H1 (cell line): ENCODE data around the gene SYK. TPM values are rescaled to one million over a fixed set of nuclear protein-coding genes. Genes with fewer than 3 reads are reported as not detected.

ENCODE experiments used
- CTCF ChIA-PET: fragments of 300-600 bp; sonication (Branson Sonifier 250); formaldehyde crosslinking; loops from one replicate; lab custom pipeline; 2021; ENCODE audit not compliant: partially characterized antibody; lab: Charles Lee
- POLR2A ChIA-PET: fragments of 300-600 bp; sonication (Branson Sonifier 250); formaldehyde crosslinking; loops from one replicate; lab custom pipeline; 2021; ENCODE audit warnings: inconsistent platforms; ENCODE audit not compliant: partially characterized antibody; lab: Charles Lee
- DNase-seq, 2 experiments: peaks; one replicate each; pipeline versions ENCODE4 v3.0.0 to v3.0.0-alpha.2; 2010 to 2022; ENCODE audit warnings: low spot score in 2 of 2, low read depth in 1 of 2, mixed read lengths in 1 of 2
- FAIRE-seq: peaks from 2 replicates; lab custom pipeline; 2011; peaks lifted over from hg19 to GRCh38; lab: Jason Lieb, UNC
- H2AFZ ChIP-seq: 2 replicates; pipeline ENCODE4 v1.8.1; 2012; ENCODE audit warnings: low read length, inconsistent platforms
- H2AK5ac ChIP-seq: 2 replicates; pipeline ENCODE4 v1.6.1; 2013; ENCODE audit warnings: low read depth, low read length
- H2BK120ac ChIP-seq: replicated peaks from 2 replicates; pipeline ENCODE3; 2013; ENCODE audit warnings: low read depth, low read length, inconsistent platforms
- H2BK12ac ChIP-seq: 2 replicates; pipeline ENCODE4 v1.6.1; 2013; ENCODE audit warnings: low read depth, low read length
- H2BK15ac ChIP-seq: 2 replicates; pipeline ENCODE4 v1.6.1; 2013; ENCODE audit warnings: low read length
- H2BK20ac ChIP-seq: 2 replicates; pipeline ENCODE4 v1.6.1; 2013; ENCODE audit warnings: low read length
- H2BK5ac ChIP-seq: 2 replicates; pipeline ENCODE4 v1.6.1; 2013; ENCODE audit warnings: low read depth, low read length
- H3K14ac ChIP-seq: 2 replicates; pipeline ENCODE4 v1.6.1; 2013; ENCODE audit warnings: inconsistent platforms; ENCODE audit not compliant: insufficient read length
- H3K18ac ChIP-seq: 2 replicates; pipeline ENCODE4 v1.6.1; 2013; ENCODE audit warnings: low read length; ENCODE audit errors: extremely low read depth
- H3K23ac ChIP-seq: 2 replicates; pipeline ENCODE4 v1.6.1; 2013; ENCODE audit warnings: inconsistent platforms; ENCODE audit not compliant: insufficient read length
- H3K23me2 ChIP-seq: 2 replicates; pipeline ENCODE4 v1.6.1; 2013; ENCODE audit warnings: low read depth, low read length
- H3K27ac ChIP-seq: 2 replicates; pipeline ENCODE4 v1.6.1; 2011; ENCODE audit warnings: low read depth, low read length, inconsistent platforms
- H3K27me3 ChIP-seq, 4 experiments: replicated peaks in 1 of 4; 1 replicate in 1 of 4; 2 replicates in 3 of 4; pipeline versions ENCODE4 v1.6.1 to v1.8.1; 2011 to 2013; ENCODE audit warnings: low read length in 3 of 4, mild to moderate bottlenecking in 3 of 4, inconsistent platforms in 2 of 4, mixed read lengths in 2 of 4, moderate library complexity in 1 of 4; ENCODE audit not compliant: control insufficient read depth in 3 of 4, insufficient read depth in 3 of 4; ENCODE audit errors: extremely low read depth in 1 of 4
- H3K36me3 ChIP-seq, 4 experiments: 2 replicates each; pipeline versions ENCODE4 v1.6.1 to v1.8.1; 2011 to 2013; ENCODE audit warnings: mild to moderate bottlenecking in 4 of 4, low read length in 3 of 4, moderate library complexity in 2 of 4, control low read depth in 1 of 4, inconsistent platforms in 1 of 4; ENCODE audit not compliant: insufficient read depth in 4 of 4, control insufficient read depth in 2 of 4
- H3K4ac ChIP-seq: replicated peaks from 2 replicates; pipeline ENCODE3; 2013; ENCODE audit warnings: low read length, low read depth, mixed read lengths, inconsistent platforms; ENCODE audit not compliant: insufficient read length
- H3K4me1 ChIP-seq, 4 experiments: replicated peaks in 1 of 4; 1 replicate in 1 of 4; 2 replicates in 3 of 4; pipeline versions ENCODE4 v1.6.1 to v1.8.1; 2011 to 2013; ENCODE audit warnings: low read length in 3 of 4, inconsistent platforms in 2 of 4, mixed read lengths in 1 of 4; ENCODE audit not compliant: insufficient read depth in 4 of 4, control insufficient read depth in 3 of 4
- H3K4me2 ChIP-seq, 2 experiments: 2 replicates each; pipeline versions ENCODE4 v1.6.1 to v1.8.1; 2011 to 2013; ENCODE audit warnings: low read depth in 2 of 2, low read length in 2 of 2, control low read depth in 1 of 2, inconsistent platforms in 1 of 2, mild to moderate bottlenecking in 1 of 2; ENCODE audit not compliant: insufficient read depth in 1 of 2
- H3K4me3 ChIP-seq, 4 experiments: fragments of 200-600, 300-600 bp in 1 of 4; sonication (generic), shearing (Covaris generic), sonication (Bioruptor Twin) in 1 of 4; 2 replicates each; pipeline versions ENCODE4 v1.5.1 to v1.8.1; 2011 to 2016; ENCODE audit warnings: low read length in 4 of 4, low read depth in 3 of 4, control low read depth in 2 of 4, inconsistent platforms in 2 of 4, mild to moderate bottlenecking in 2 of 4, mixed read lengths in 1 of 4, moderate library complexity in 1 of 4; ENCODE audit not compliant: insufficient read depth in 2 of 4; ENCODE audit errors: extremely low read depth in 1 of 4
- H3K56ac ChIP-seq: replicated peaks from 2 replicates; pipeline ENCODE3; 2013; ENCODE audit warnings: low read depth, mild to moderate bottlenecking, mixed read lengths, low read length, inconsistent platforms; ENCODE audit not compliant: insufficient read length
- H3K79me1 ChIP-seq: 2 replicates; pipeline ENCODE4 v1.6.1; 2013; ENCODE audit warnings: low read depth, low read length, control low read depth
- H3K79me2 ChIP-seq, 2 experiments: 2 replicates each; pipeline versions ENCODE4 v1.6.1 to v1.8.1; 2012 to 2013; ENCODE audit warnings: low read length in 2 of 2, mild to moderate bottlenecking in 2 of 2, inconsistent platforms in 1 of 2; ENCODE audit not compliant: insufficient read depth in 2 of 2, control insufficient read depth in 1 of 2
- H3K9ac ChIP-seq, 4 experiments: replicated peaks in 1 of 4; 1 replicate in 1 of 4; 2 replicates in 3 of 4; pipeline versions ENCODE4 v1.6.1 to v1.8.1; 2011 to 2013; ENCODE audit warnings: low read depth in 3 of 4, low read length in 3 of 4, control low read depth in 2 of 4, mild to moderate bottlenecking in 2 of 4, moderate library complexity in 2 of 4, inconsistent platforms in 1 of 4; ENCODE audit errors: extremely low read depth in 1 of 4
- H3K9me3 ChIP-seq, 2 experiments: 2 replicates each; pipeline versions ENCODE4 v1.6.1 to v1.8.1; 2012 to 2013; ENCODE audit warnings: mild to moderate bottlenecking in 2 of 2, moderate library complexity in 2 of 2, control low read depth in 1 of 2, inconsistent platforms in 1 of 2, low read depth in 1 of 2, low read length in 1 of 2, mixed read lengths in 1 of 2; ENCODE audit not compliant: insufficient read depth in 2 of 2
- H4K20me1 ChIP-seq, 2 experiments: replicated peaks in 1 of 2; 2 replicates each; pipeline versions ENCODE3 to v1.8.1; 2011 to 2013; ENCODE audit warnings: inconsistent platforms in 2 of 2, low read length in 2 of 2, mild to moderate bottlenecking in 1 of 2; ENCODE audit not compliant: insufficient read depth in 2 of 2, control insufficient read depth in 1 of 2
- H4K5ac ChIP-seq: 2 replicates; pipeline ENCODE4 v1.6.1; 2013; ENCODE audit warnings: low read length, low read depth, mixed read lengths, inconsistent platforms; ENCODE audit not compliant: insufficient read length
- H4K8ac ChIP-seq: 2 replicates; pipeline ENCODE4 v1.8.0; 2013; ENCODE audit warnings: mild to moderate bottlenecking, moderate library complexity, low read length, inconsistent platforms; ENCODE audit not compliant: insufficient read depth; ENCODE audit errors: extremely low read depth
- H4K91ac ChIP-seq: replicated peaks from 2 replicates; pipeline ENCODE3; 2013; ENCODE audit warnings: low read length, mixed read lengths, inconsistent platforms; ENCODE audit not compliant: insufficient read length
- CTCF ChIP-seq, 3 experiments: IDR thresholded peaks; 1 replicate in 2 of 3; 2 replicates in 1 of 3; pipeline versions ENCODE4 v1.5.1 to v1.6.1; 2011; ENCODE audit warnings: low read length in 3 of 3, mild to moderate bottlenecking in 3 of 3, inconsistent platforms in 2 of 3, low read depth in 1 of 3, moderate library complexity in 1 of 3; ENCODE audit not compliant: insufficient read depth in 1 of 3; ENCODE audit errors: control extremely low read depth in 1 of 3
- SIN3A ChIP-seq, 2 experiments: IDR thresholded peaks in 1 of 2; conservative IDR thresholded peaks in 1 of 2; 2 replicates each; pipeline ENCODE4 v1.6.1; 2011 to 2012; ENCODE audit warnings: low read length in 2 of 2, improper control_type of control experiment in 1 of 2, low read depth in 1 of 2, mild to moderate bottlenecking in 1 of 2
- WGBS, 2 experiments: shearing (Covaris generic) in 1 of 2; methylation state at CpG; one replicate each; pipeline versions ENCODE4 v1.1.6 to v1.1.7; 2013 to 2015; ENCODE audit warnings: low lambda C conversion rate in 2 of 2, mixed read lengths in 2 of 2, inconsistent platforms in 1 of 2, low coverage in 1 of 2, missing lambda C conversion rate in 1 of 2; ENCODE audit not compliant: insufficient replicate concordance in 2 of 2, insufficient coverage in 1 of 2, insufficient read length in 1 of 2; ENCODE audit errors: extremely low coverage in 1 of 2, missing lambda C conversion rate in 1 of 2; 5-methylcytosine and 5-hydroxymethylcytosine counted together
- polyA plus RNA-seq, 7 experiments: library from polyadenylated mRNA; depleted of rRNA in 3 of 7; stranded (reverse) in 5 of 7; unstranded in 2 of 7; fragments of >200 nt in 5 of 7; fragments of 200-250 nt in 2 of 7; gene quantifications; 1 replicate in 5 of 7; 2 replicates in 1 of 7; 4 replicates in 1 of 7; pipeline versions ENCODE4 v1.2.1 to v1.2.3, GENCODE V29; 2011 to 2013; ENCODE audit warnings: missing spikeins in 2 of 7, mixed read lengths in 2 of 7
- total RNA-seq: library from RNA; stranded (reverse); fragmentation: NEBNext Ultra II Directional; extraction: Animal tissue kit (Norgen Biotek cat#: 25700); gene quantifications from 2 replicates; pipeline ENCODE4 v1.2.1, GENCODE V29; 2021

SYK gene
- total and polyA plus RNA-seq, 2 of the 8 experiments (the other 6 are each of a cell fraction or from before 2014, with no cell fraction given), result 1.5 to 4.4 TPM

- WGBS, 2 experiments, result 71% methylated on average over 10 of the region's 10 CpGs; no CpG with 5 or more reads in 1 of the 2 experiments
- Histone ChIP-seq H3K9ac (no peak overlapping the region), H2BK20ac (no peak overlapping the region), H3K4me3 (peak overlapping the region in 1 of 4 experiments; percentile 20; a peak in 1 of 8 replicates), H2AFZ (no peak overlapping the region), H4K5ac (no peak overlapping the region), H2BK12ac (peak overlapping the region; percentile 71; the same call in 1 of the 2 replicates), H2AK5ac (no peak overlapping the region), H3K27ac (no peak overlapping the region), H3K79me2 (no peaks in the 10 kb centered on the region), H3K18ac (peak overlapping the region; percentile 51; the same call in 1 of the 2 replicates), H2BK15ac (no peak overlapping the region), H2BK5ac (peak overlapping the region; percentile 63; the same call in 1 of the 2 replicates), H3K4me2 (peak overlapping the region; percentile 26 to 40; a peak in 3 of 4 replicates), H4K20me1 (no peaks in the 10 kb centered on the region), H3K27me3 (no peaks in the 10 kb centered on the region), H3K14ac (no peak overlapping the region), H3K36me3 (no peaks in the 10 kb centered on the region), H3K9me3 (no peaks in the 10 kb centered on the region), H4K8ac (no peak overlapping the region), H3K4me1 (peaks cover 4 to 16% (median 13%) of the 10 kb centered on the region in 4 experiments), H3K56ac (no peak overlapping the region), H4K91ac (no peak overlapping the region), H3K4ac (no peak overlapping the region), H3K23me2 (no peaks in the 10 kb centered on the region), H2BK120ac (no peak overlapping the region), H3K23ac (no peak overlapping the region), H3K79me1 (no peaks in the 10 kb centered on the region)
- TF ChIP-seq SIN3A (conservative IDR thresholded peaks at IDR 0.05 in 1 of 2, IDR thresholded peaks at IDR 0.05 in 1 of 2; ENCODE audit: low read depth in 1 of 2, low read length in 2 of 2) (no peak), CTCF (IDR thresholded peaks at IDR 0.05; ENCODE audit: control extremely low read depth in 1 of 3, insufficient read depth in 1 of 3, low read depth in 1 of 3, low read length in 3 of 3) (peak in 2 of 3 experiments; percentile 54 to 62; a peak in 3 of 4 replicates)
- ChIA-PET CTCF (interaction anchor here (0.7 to 2.1 kb wide), 10 partner anchors 9 to 778 kb away, joined by 3 to 12 read pairs (median 4); no protein-coding TSS in a partner anchor), POLR2A (interaction anchor here (0.8 kb wide), 1 partner anchor 425 kb away, joined by 3 read pairs; no protein-coding TSS in a partner anchor)
- DNase-seq (peak in 1 of 2 experiments; percentile 61), FAIRE-seq (no peak)
These were observed 88.7 kb downstream of the SYK start for GRCh38 chr9:90890146-90890810.
